HPDE6-E6E7 (cell line): ENCODE results near the gene FAM32A.

Experiments
- DNase-seq: peaks from one replicate; pipeline ENCODE4 v3.0.0; 2011; ENCODE audit warnings: missing footprints; ENCODE audit errors: extremely low spot score

FAM32A gene

GRCh38 chr19:16202320-16203255 is 17.4 kb downstream of the FAM32A start:
- no peak for DNase-seq

- DNase-seq: no peak
Measured at GRCh38 chr19:16203256-16204004, 18.2 kb downstream of the FAM32A start.

- no peak for DNase-seq
Measured at GRCh38 chr19:16204005-16204294, 18.7 kb downstream of the FAM32A start.

GRCh38 chr19:16205205-16206045 is 20.2 kb downstream of the FAM32A start:
- DNase-seq: no peak

- no peak for DNase-seq
Measured at GRCh38 chr19:16206046-16206605, 20.9 kb downstream of the FAM32A start.

- no peak for DNase-seq
Measured at GRCh38 chr19:16206637-16207036, 21.4 kb downstream of the FAM32A start.

GRCh38 chr19:16207063-16207462 is 21.9 kb downstream of the FAM32A start:
- no peak for DNase-seq

- no peak for DNase-seq
Measured at GRCh38 chr19:16207490-16208025, 22.3 kb downstream of the FAM32A start.

GRCh38 chr19:16208064-16208759 is 23.0 kb downstream of the FAM32A start:
- no peak for DNase-seq

- DNase-seq: no peak
Measured at GRCh38 chr19:16208847-16209665, 23.8 kb downstream of the FAM32A start.

GRCh38 chr19:16210168-16210567 is 25.0 kb downstream of the FAM32A start:
- no peak for DNase-seq

GRCh38 chr19:16213076-16213475 is 27.9 kb downstream of the FAM32A start:
- no peak for DNase-seq

GRCh38 chr19:16216744-16217670 is 31.8 kb downstream of the FAM32A start:
- no peak for DNase-seq

- no peak for DNase-seq
Measured at GRCh38 chr19:16217716-16218451, 32.7 kb downstream of the FAM32A start.

- DNase-seq: no peak
Measured at GRCh38 chr19:16218851-16219250, 33.6 kb downstream of the FAM32A start.

- DNase-seq: no peak
Measured at GRCh38 chr19:16222806-16223205, 37.6 kb downstream of the FAM32A start.

- DNase-seq: no peak
Measured at GRCh38 chr19:16223746-16224145, 38.5 kb downstream of the FAM32A start.
